ENCODE data around the gene CRYGS.

DNA sequence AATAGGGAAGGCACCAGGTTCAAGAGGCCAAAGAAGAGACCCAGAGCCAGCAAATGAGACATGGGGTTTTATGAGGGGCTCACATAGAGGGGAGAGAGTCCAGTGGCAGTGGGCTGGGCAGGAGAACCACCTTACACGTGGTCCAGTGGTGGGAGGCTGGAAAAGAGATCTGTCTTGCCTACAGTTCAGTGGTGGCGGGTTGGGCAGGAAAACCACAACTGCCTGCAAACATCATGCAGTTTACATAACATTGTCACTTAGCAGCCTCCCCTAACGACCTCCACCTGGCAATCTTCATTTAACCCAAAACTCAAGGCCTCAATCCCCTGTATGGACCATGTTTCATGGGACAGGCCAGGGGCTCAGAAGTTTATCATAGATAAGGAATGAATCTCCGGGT is 29.1 kb downstream of the CRYGS start:
- TF ChIP-seq CTCF (IDR thresholded peaks at IDR 0.05) (no peak), POLR2A (IDR thresholded peaks at IDR 0.05) (no peak)

All from heart left ventricle (tissue), 13 donors.